Muscle layer of duodenum (tissue), 2 donors: ENCODE data around the gene RFTN1.

Source experiments
- H3K27ac ChIP-seq: one replicate; pipeline ENCODE4 v1.7.0; 2013; ENCODE audit warnings: mild to moderate bottlenecking, low read length
- H3K27me3 ChIP-seq: one replicate; pipeline ENCODE4 v1.7.0; 2013; ENCODE audit warnings: low read depth, mild to moderate bottlenecking, control low read depth, low read length
- H3K36me3 ChIP-seq, 2 donors: one replicate each; pipeline ENCODE4 v1.7.0; 2013; ENCODE audit warnings: low read length in 2 of 2, control low read depth in 1 of 2, mild to moderate bottlenecking in 1 of 2; ENCODE audit not compliant: insufficient read depth in 2 of 2, control insufficient read depth in 1 of 2
- H3K4me1 ChIP-seq, 2 donors: one replicate each; pipeline ENCODE4 v1.7.0; 2013; ENCODE audit warnings: low read length in 2 of 2, mild to moderate bottlenecking in 2 of 2, control low read depth in 1 of 2, moderate library complexity in 1 of 2; ENCODE audit not compliant: insufficient read depth in 2 of 2, control insufficient read depth in 1 of 2
- H3K4me3 ChIP-seq, 2 donors: one replicate each; pipeline ENCODE4 v1.7.0; 2013; ENCODE audit warnings: low read length in 2 of 2, low read depth in 1 of 2, mild to moderate bottlenecking in 1 of 2
- H3K9me3 ChIP-seq, 2 donors: one replicate each; pipeline ENCODE4 v1.7.0; 2013; ENCODE audit warnings: low read length in 2 of 2, control low read depth in 1 of 2, mild to moderate bottlenecking in 1 of 2; ENCODE audit not compliant: control insufficient read depth in 1 of 2
- donor health status: healthy.

The RFTN1 gene

GRCh38 chr3:16426029-16426400 is 87.5 kb downstream of the RFTN1 start:
- Histone ChIP-seq H3K9me3 (no peaks in the 10 kb centered on the region), H3K27ac (no peak overlapping the region), H3K27me3 (no peaks in the 10 kb centered on the region), H3K4me3 (no peak overlapping the region), H3K4me1 (no peaks in the 10 kb centered on the region), H3K36me3 (no peaks in the 10 kb centered on the region)

DNA sequence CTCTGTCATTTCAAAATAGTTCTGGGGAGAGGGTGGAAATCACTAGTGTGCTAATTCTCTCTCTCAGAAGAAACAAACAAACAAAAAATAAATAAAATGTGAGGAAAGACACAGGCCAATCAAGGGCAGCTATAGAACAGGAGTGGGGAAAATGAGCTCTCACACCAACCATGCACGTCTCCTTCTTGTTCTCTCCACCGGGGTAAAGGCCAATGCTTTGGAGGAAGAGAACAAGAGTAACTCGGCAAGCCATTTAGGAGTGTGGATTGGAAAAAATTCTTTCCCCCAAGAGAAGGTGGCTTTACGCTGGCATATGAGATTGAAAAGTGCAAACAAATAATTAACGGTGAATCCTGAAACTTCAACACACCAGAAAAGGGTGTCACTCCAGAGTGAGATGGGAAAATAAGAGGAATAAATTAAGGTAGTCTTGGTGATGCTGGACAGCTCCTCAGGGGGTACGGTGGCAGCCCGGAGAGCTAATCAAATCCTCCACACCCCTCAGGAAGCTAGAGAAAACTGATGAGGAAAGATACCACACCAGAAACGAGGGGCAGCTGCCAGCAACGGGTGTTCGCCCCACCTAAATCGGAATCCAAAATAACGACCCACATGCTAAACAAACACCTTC is 88.0 kb downstream of the RFTN1 start:
- H3K36me3 ChIP-seq = no peaks in the 10 kb centered on the region
- H3K4me1 ChIP-seq = no peaks in the 10 kb centered on the region
- H3K27ac ChIP-seq = no peak overlapping the region
- H3K9me3 ChIP-seq = no peaks in the 10 kb centered on the region
- no peaks in the 10 kb centered on the region for H3K27me3 ChIP-seq
- no peak overlapping the region for H3K4me3 ChIP-seq

GRCh38 chr3:16423947-16424673 is 89.4 kb downstream of the RFTN1 start:
- Histone ChIP-seq H3K27me3 (no peaks in the 10 kb centered on the region), H3K9me3 (no peaks in the 10 kb centered on the region), H3K4me3 (no peak overlapping the region), H3K4me1 (no peaks in the 10 kb centered on the region), H3K36me3 (no peaks in the 10 kb centered on the region), H3K27ac (no peak overlapping the region)

DNA sequence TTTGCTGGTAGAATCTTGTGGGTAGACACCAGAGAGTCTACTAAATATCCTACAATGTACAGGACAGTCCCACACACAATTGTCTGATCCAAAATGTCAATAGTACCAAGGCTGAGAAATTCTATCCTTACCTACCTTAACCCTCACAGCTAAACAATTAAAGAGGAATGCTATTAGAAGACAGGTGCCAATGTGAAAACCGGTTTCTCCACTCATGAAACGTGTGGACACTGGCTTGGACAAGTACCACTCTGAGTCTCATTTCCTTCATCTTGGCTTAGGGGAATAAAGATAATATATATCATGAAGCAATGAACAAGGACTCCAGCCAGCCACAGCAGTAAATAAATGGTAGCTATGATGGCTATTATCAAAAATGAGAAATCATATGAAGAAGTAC is 90.2 kb downstream of the RFTN1 start:
- H3K27ac ChIP-seq = no peak overlapping the region
- no peaks in the 10 kb centered on the region for H3K4me1 ChIP-seq
- H3K4me3 ChIP-seq = no peak overlapping the region
- H3K27me3 ChIP-seq = no peaks in the 10 kb centered on the region
- no peaks in the 10 kb centered on the region for H3K9me3 ChIP-seq
- no peaks in the 10 kb centered on the region for H3K36me3 ChIP-seq

- no peaks in the 10 kb centered on the region for H3K36me3 ChIP-seq
- H3K9me3 ChIP-seq = no peaks in the 10 kb centered on the region
- H3K4me1 ChIP-seq = no peaks in the 10 kb centered on the region
- no peak overlapping the region for H3K27ac ChIP-seq
- H3K27me3 ChIP-seq = no peaks in the 10 kb centered on the region
- no peak overlapping the region for H3K4me3 ChIP-seq
These were observed 93.8 kb downstream of the RFTN1 start for GRCh38 chr3:16419640-16420241.

DNA sequence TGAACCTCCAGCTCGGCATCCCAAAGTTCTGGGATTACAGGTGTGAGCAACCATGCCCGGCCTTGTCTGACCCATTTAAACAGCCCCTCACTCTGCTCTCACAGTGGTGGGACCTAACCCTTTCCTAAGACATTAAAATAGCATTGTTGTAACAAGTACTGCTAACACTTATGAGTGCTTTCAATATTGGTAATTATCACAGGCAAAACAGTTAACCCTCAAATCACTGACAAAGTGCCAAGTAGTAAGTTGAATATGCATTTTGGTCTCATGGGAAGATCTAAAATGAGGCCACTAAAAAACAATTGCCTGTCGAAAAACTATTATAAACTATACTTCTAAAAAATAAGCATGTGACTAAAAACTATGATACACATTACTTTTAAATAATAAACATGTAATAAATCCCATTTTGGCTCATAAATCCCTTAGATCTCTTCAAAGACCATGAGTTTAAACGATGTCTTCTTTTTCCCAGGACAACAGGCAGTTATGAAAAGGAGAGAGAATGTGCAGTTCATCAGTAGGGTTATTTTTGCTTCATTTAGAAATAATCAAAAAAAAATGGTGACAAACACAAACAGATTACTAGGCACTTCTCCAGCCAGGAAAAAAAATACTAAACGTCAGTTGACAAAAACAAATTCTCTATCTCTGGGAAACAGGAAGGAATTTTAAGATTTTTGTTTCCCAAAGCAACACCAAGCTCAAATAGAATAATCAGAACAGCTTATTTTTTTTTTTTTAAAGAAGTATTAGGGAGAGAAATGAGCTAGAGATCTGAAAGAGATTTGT is 95.4 kb downstream of the RFTN1 start:
- Histone ChIP-seq H3K4me1 (no peaks in the 10 kb centered on the region), H3K36me3 (no peaks in the 10 kb centered on the region), H3K4me3 (no peak overlapping the region), H3K27ac (no peak overlapping the region), H3K9me3 (no peaks in the 10 kb centered on the region), H3K27me3 (no peaks in the 10 kb centered on the region)

GRCh38 chr3:16415911-16416476 is 97.5 kb downstream of the RFTN1 start:
- no peaks in the 10 kb centered on the region for H3K9me3 ChIP-seq
- H3K4me3 ChIP-seq = no peak overlapping the region
- no peaks in the 10 kb centered on the region for H3K27me3 ChIP-seq
- H3K4me1 ChIP-seq = no peaks in the 10 kb centered on the region
- H3K36me3 ChIP-seq = no peaks in the 10 kb centered on the region
- no peak overlapping the region for H3K27ac ChIP-seq

- Histone ChIP-seq H3K9me3 (no peaks in the 10 kb centered on the region), H3K4me3 (no peak overlapping the region), H3K27ac (no peak overlapping the region), H3K36me3 (no peaks in the 10 kb centered on the region), H3K4me1 (no peaks in the 10 kb centered on the region), H3K27me3 (no peaks in the 10 kb centered on the region)
These were observed 100.2 kb downstream of the RFTN1 start for GRCh38 chr3:16413321-16413720.

- no peaks in the 10 kb centered on the region for H3K9me3 ChIP-seq
- H3K27ac ChIP-seq = no peak overlapping the region
- H3K27me3 ChIP-seq = no peaks in the 10 kb centered on the region
- no peak overlapping the region for H3K4me3 ChIP-seq
- H3K4me1 ChIP-seq = no peaks in the 10 kb centered on the region
- H3K36me3 ChIP-seq = no peaks in the 10 kb centered on the region
These were observed 101.2 kb downstream of the RFTN1 start for GRCh38 chr3:16412192-16412800.

GRCh38 chr3:16411441-16411840 is 102.1 kb downstream of the RFTN1 start:
- H3K4me3 ChIP-seq = no peak overlapping the region
- no peak overlapping the region for H3K27ac ChIP-seq
- H3K36me3 ChIP-seq = no peaks in the 10 kb centered on the region
- H3K4me1 ChIP-seq = no peaks in the 10 kb centered on the region
- H3K27me3 ChIP-seq = no peaks in the 10 kb centered on the region
- no peaks in the 10 kb centered on the region for H3K9me3 ChIP-seq

DNA sequence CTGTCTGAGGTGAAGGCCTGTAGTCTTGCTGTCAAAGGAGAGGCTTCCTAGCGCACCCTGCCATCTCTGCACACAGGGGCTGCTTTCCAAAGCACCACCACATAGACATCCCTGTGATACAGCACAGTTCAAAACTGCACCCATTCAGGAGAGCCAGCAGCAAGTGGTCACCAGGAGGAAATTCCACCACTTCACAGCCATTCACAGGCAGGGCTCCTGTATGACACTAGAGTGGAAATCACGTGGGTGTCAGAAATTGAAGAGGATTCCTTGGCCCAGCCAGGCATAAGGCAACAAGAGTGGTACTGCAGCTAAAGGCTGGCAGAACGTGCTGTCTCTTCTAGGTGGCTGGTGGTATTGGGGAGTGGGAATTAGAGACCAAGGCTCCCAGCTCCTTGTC is 102.8 kb downstream of the RFTN1 start:
- no peaks in the 10 kb centered on the region for H3K4me1 ChIP-seq
- H3K27ac ChIP-seq = no peak overlapping the region

More for the DNA sequence above, 102.8 kb downstream of the RFTN1 start:
- Histone ChIP-seq H3K27me3 (no peaks in the 10 kb centered on the region), H3K4me3 (no peak overlapping the region), H3K9me3 (no peaks in the 10 kb centered on the region), H3K36me3 (no peaks in the 10 kb centered on the region)
